ENCODE data around the gene RSBN1L. TPM values are rescaled to one million over a fixed set of nuclear protein-coding genes. Genes with fewer than 3 reads are reported as not detected.
"Not testable (repeated sequence)": the region's sequence is repeated elsewhere in the genome, so short reads cannot be mapped to it uniquely, and the experiment has no call there.

Gene RSBN1L
- total RNA-seq, 1 experiment from 2014 or later = 15.5 TPM

DNA sequence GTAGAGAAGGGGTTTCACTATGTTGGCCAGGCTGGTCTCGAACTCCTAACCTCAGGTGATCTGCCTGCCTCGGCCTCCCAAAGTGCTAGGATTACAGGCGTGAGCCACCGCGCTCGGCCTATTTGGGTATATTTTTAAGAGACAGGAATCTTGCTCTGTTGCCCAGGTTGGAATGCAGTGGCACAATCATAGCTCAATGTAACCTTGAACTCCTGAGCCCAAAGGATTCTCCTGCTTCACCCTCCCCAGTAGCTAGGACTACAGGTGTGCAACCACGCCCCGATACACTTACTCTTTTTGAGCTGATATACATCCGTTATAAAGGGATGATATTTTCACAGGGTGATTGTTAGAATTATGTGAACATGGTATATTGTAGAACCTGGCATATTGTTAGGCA, 7.4 kb downstream of the RSBN1L start:
- H3K36me3 ChIP-seq (ENCODE audit: control insufficient read depth in 1 of 2, insufficient read depth in 2 of 2, low read length in 2 of 2); H3K9me2 ChIP-seq (ENCODE audit: insufficient read depth); ATAC-seq; H3K9me3 ChIP-seq (ENCODE audit: control insufficient read depth in 1 of 2, insufficient read depth in 1 of 2, low read depth in 1 of 2, low read length in 2 of 2); H3K4me2 ChIP-seq (ENCODE audit: low read length); BruUV-seq (replicated peaks); H3K27me3 ChIP-seq (ENCODE audit: insufficient read depth, low read length); POLR2A ChIA-PET; H4K20me1 ChIP-seq (ENCODE audit: insufficient read depth); intact Hi-C loops (cut with micrococcal nuclease); H2AFZ ChIP-seq (ENCODE audit: low read depth, low read length, poor library complexity, severe bottlenecking); DNase-seq (ENCODE audit: low read depth, low spot score); H3K4me1 ChIP-seq (ENCODE audit: control insufficient read depth in 1 of 2, insufficient read depth in 2 of 2, low read length in 2 of 2); RAD21 ChIA-PET (ENCODE audit: low non-redundant PET in 1 of 2, low total read pairs in 2 of 2, uncharacterized antibody in 2 of 2, unreplicated experiment in 2 of 2); H3K27ac ChIP-seq (ENCODE audit: low read depth, low read length); H3K4me3 ChIP-seq (replicated peaks in 1 of 2; ENCODE audit: low read depth in 1 of 2, low read length in 2 of 2); H3K9ac ChIP-seq (ENCODE audit: low read length); CTCF ChIA-PET: not testable (repeated sequence)
- H3K79me2 ChIP-seq (ENCODE audit: insufficient read depth, low read length) = peaks cover 96% of the 10 kb centered on the region

DNA sequence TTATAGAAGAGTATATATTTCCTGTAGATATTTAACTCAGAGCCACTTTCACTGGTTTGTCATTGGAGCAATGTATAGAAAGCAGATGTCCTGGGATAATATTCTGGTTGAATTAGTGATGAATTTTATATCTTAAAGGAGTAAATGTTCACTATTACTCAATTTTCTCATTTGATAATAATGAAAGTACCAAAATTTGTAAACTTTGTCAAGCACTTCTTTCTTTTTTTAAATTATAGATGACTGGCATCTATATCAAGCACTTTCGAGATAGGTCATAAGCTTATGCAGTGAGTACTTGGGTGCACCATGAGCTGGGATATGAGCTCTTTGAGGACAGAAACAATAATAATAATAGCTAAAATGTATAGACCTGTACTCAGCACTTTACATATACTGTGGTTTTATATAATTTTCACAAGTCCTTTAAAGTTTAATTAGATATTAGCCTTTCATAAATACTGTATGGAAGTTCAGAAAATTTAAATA, 11.3 kb downstream of the RSBN1L start:
- no peaks in the 10 kb centered on the region for H3K9me3 ChIP-seq (ENCODE audit: control insufficient read depth in 1 of 2, insufficient read depth in 1 of 2, low read depth in 1 of 2, low read length in 2 of 2)
- ATAC-seq (no peak), DNase-seq (ENCODE audit: low read depth, low spot score) (no peak)
- no peaks in the 10 kb centered on the region for H3K36me3 ChIP-seq (ENCODE audit: control insufficient read depth in 1 of 2, insufficient read depth in 2 of 2, low read length in 2 of 2)
- no peak overlapping the region for H2AFZ ChIP-seq (ENCODE audit: low read depth, low read length, poor library complexity, severe bottlenecking)
- no peak overlapping the region for H3K9ac ChIP-seq (ENCODE audit: low read length)
- no peaks in the 10 kb centered on the region for H3K9me2 ChIP-seq (ENCODE audit: insufficient read depth)
- TF ChIP-seq FOSL1 (IDR thresholded peaks at IDR 0.05; ENCODE audit: low read depth) (no peak), YY1 (IDR thresholded peaks at IDR 0.05; ENCODE audit: extremely low read depth, insufficient replicate concordance, low read depth, low read length) (no peak), EGR1 (IDR thresholded peaks at IDR 0.05; ENCODE audit: low read depth) (no peak), JUND (IDR thresholded peaks at IDR 0.05) (no peak), EZH2 (IDR thresholded peaks at IDR 0.05) (no peak), RAD21 (IDR thresholded peaks at IDR 0.05; ENCODE audit: low read depth) (no peak)
- TF ChIP-seq, protein P1, sequence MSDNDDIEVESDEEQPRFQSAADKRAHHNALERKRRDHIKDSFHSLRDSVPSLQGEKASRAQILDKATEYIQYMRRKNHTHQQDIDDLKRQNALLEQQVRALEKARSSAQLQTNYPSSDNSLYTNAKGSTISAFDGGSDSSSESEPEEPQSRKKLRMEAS (IDR thresholded peaks at IDR 0.05) = no peak
- ChIA-PET POLR2A (no interaction called here), CTCF (interaction anchor here (1.0 kb wide), 1 partner anchor 56 kb away, joined by 3 read pairs; no protein-coding TSS in a partner anchor), RAD21 (ENCODE audit: low non-redundant PET in 1 of 2, low total read pairs in 2 of 2, uncharacterized antibody in 2 of 2, unreplicated experiment in 2 of 2) (no interaction called here)
- no peak overlapping the region for H3K4me2 ChIP-seq (ENCODE audit: low read length)
- intact Hi-C loops (cut with micrococcal nuclease) = no loop called here
- no peak overlapping the region for H3K27ac ChIP-seq (ENCODE audit: low read depth, low read length)
- BruUV-seq (replicated peaks) = no TSS peak
- peaks cover 96% of the 10 kb centered on the region for H3K79me2 ChIP-seq (ENCODE audit: insufficient read depth, low read length)
- H4K20me1 ChIP-seq (ENCODE audit: insufficient read depth) = no peaks in the 10 kb centered on the region
- no peaks in the 10 kb centered on the region for H3K27me3 ChIP-seq (ENCODE audit: insufficient read depth, low read length)
- no peak overlapping the region for H3K4me3 ChIP-seq (replicated peaks in 1 of 2; ENCODE audit: low read depth in 1 of 2, low read length in 2 of 2)
- H3K4me1 ChIP-seq (ENCODE audit: control insufficient read depth in 1 of 2, insufficient read depth in 2 of 2, low read length in 2 of 2) = peaks cover 0 to 2% of the 10 kb centered on the region in 2 experiments; a peak in 1 of 4 replicates

All from HCT116 (cell line).